Measurements from ENCODE around the gene BOK. TPM values are rescaled to one million over a fixed set of nuclear protein-coding genes. Genes with fewer than 3 reads are reported as not detected.

BOK gene
- total RNA-seq, 1 experiment from 2014 or later = 6.6 TPM

DNA sequence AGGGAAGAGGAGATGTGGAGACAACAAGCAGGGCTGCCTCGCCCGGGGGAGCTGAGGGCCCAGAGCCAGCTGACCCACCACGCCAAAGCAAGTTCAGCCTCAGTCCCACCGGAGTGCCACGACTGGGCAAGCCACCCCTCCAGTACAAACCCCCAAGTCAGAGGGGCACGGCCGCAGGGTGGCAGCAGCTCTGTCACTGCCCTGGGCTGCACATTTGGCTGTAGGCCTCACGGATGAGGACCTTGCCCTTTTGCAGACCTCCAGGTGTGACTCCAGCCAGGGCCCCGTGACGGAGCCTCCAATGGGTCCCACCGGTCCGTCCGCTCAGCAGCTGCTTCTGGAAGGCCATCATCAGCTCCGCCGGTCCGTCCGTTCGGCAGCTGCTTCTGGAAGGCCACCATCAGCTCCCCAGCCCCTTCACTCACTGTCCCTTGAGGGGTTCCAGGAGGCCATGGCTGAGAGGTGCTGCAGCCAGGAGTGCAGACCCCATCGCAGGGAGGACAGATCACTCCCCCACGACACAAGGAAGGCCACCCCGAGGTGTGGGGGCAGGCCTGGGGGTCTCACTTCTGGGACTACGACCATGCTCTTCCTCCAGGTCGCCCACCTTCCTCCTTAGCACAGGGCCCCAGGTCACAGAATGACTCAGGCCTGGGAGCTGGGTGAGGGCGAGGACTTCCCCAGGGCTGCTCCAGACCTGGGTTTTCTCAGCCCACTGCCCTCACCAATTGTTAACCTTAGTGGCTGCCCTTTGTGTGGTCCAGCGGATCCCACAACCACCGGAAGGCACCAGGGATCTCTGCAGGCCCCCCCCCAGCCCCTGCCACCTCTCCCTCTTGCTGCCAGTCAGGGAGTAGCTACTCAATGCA, 25.6 kb upstream of the BOK start:
- Histone ChIP-seq H3K27me3 (no peaks in the 10 kb centered on the region), H3K36me3 (no peaks in the 10 kb centered on the region), H3K4me3 (no peak overlapping the region), H3K4me1 (peaks cover 2% of the 10 kb centered on the region; the same call in 1 of the 2 replicates), H3K9me3 (replicated peaks) (no peaks in the 10 kb centered on the region), H3K27ac (no peak overlapping the region)
- no peak for DNase-seq

DNA sequence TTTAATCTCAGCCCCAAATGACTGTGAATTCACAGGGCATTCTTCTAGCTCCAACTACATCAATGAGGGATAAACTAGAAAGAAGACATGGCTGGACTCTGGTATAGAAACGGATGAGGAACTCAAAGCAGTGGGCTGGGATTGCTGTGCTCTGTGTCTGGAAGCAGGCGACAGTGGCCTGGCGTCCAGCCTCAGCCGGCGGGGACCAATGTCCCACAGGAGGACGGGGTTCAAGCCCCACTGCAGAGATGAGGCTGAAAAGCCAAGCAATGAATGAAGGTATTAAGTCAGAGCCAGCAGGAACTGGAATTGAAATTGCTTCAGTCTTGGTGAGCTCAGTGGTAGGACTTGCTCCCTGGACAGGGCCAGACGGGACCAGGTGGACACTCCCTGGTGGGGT, 24.3 kb upstream of the BOK start:
- Histone ChIP-seq H3K36me3 (no peaks in the 10 kb centered on the region), H3K27ac (no peak overlapping the region), H3K4me3 (no peak overlapping the region), H3K27me3 (no peaks in the 10 kb centered on the region), H3K4me1 (peaks cover 2% of the 10 kb centered on the region; the same call in 1 of the 2 replicates), H3K9me3 (replicated peaks) (no peaks in the 10 kb centered on the region)
- DNase-seq = no peak

DNA sequence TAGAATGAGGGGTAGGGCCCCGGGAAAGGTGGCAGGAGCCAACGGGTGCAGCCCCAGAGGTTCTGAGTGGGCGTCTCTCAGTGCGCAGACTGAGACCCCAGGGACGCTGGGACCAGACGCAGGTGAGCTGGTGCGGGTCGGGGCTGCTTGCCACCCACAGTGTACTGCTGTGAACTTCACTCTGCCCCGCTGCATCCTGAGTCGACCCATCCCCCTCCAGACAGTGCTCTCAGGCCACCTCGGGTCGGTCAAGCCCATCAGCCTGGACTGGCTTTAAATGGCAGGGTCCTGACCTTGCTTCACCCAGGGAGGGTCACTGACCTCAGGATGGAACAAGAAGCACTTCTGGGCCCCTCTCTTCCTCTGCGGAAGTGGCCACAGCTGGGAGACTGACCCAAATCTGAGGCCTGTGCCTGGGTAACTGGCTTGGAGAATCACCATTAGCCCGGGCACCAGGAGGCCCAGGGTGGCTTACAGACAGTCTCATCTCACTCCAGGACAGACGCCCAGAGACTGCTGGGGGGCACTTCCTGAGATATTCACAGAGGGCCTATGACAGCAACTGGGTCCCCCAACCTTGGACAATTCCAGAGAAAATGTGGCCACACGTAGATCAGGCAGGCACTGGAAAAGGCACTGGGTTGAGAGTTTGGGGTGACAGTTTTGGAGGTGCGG, 23.7 kb upstream of the BOK start:
- H3K4me1 ChIP-seq = peaks cover 2% of the 10 kb centered on the region; the same call in 1 of the 2 replicates
- H3K9me3 ChIP-seq (replicated peaks) = no peaks in the 10 kb centered on the region
- H3K27me3 ChIP-seq = no peaks in the 10 kb centered on the region
- no peaks in the 10 kb centered on the region for H3K36me3 ChIP-seq
- DNase-seq = no peak
- no peak overlapping the region for H3K4me3 ChIP-seq
- H3K27ac ChIP-seq = no peak overlapping the region

DNA sequence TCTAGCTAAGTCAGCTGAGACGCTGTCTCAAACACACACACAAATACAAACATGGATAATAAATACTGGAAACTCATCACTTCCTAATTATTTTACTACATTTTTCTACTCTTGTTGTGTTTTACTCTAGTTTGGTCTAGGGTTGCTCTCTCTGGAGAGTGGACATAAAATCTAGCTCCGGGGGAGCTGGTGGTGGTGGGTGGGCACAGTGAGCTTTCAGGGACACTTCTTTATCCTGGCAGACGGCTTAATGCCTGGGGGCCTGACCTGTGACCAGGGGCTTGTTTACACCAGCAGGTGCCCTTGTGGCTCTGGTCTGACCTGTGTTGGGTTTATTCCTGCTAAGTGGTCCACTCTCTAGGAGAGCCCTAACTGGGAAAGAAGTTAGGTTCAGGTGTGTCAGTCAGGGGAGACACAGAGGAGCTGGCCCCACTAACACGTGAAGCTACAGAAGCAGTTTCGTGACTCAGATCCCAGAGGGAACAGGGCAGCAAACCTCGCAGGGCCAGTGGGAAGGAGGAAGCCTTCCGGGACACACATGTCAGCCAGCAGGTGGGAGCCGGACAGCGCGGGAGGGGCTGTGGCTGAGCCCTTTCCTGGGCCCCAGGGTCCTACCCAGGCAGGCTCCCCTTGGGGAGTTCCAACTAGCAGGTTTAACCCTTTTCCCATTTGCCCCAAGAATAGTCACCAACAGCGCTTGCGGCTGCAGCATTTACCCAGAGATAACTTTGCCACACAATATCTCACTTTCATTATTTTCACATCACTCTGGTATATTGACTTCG, 22.5 kb upstream of the BOK start:
- DNase-seq = no peak
- H3K27me3 ChIP-seq = no peaks in the 10 kb centered on the region
- H3K4me3 ChIP-seq = no peak overlapping the region
- no peaks in the 10 kb centered on the region for H3K9me3 ChIP-seq (replicated peaks)
- H3K27ac ChIP-seq = no peak overlapping the region
- H3K4me1 ChIP-seq = peaks cover 2% of the 10 kb centered on the region; the same call in 1 of the 2 replicates
- H3K36me3 ChIP-seq = no peaks in the 10 kb centered on the region

DNA sequence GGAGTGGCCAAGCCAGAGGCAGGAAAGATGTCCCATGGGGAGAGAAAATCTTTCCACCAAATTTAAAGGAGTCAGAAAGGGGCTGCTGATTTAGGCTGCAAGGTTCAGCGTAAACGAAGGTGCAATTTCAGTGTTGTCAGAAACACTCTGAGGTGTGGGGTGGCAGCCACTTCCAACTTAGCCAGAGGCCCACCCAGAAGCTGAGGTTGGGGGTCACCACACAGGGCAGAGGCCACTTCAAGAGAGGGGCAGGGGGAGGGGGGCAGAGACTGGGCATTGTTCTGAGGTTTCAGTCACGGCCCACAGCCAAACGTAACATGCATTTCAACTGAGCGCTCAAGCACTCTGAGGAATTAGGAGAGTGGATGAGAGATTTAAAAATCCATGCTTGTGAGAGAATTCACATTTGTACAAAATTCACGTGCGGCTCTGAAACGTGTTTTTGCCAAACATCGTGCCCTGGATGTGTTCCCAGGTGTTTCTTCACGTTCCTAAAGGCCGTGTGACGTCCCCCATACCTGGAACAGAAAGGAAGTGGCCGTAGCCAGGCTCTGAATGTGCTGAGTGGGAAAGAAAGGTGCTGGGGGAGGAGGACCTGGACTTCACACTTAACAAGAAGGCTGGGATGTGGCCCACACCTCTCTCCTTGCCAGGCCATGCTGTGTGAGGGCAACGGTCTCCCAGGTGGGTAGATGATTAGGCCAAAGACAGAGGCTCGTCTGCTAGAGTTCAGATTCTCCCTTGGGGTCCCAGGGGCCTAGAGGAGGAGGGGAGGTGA, 19.5 kb upstream of the BOK start:
- H3K36me3 ChIP-seq = no peaks in the 10 kb centered on the region
- H3K27ac ChIP-seq = no peak overlapping the region
- H3K4me1 ChIP-seq = peaks cover 9% of the 10 kb centered on the region
- H3K27me3 ChIP-seq = no peaks in the 10 kb centered on the region
- no peak for DNase-seq
- H3K9me3 ChIP-seq (replicated peaks) = no peaks in the 10 kb centered on the region; the same call in 1 of the 2 replicates
- no peak overlapping the region for H3K4me3 ChIP-seq

DNA sequence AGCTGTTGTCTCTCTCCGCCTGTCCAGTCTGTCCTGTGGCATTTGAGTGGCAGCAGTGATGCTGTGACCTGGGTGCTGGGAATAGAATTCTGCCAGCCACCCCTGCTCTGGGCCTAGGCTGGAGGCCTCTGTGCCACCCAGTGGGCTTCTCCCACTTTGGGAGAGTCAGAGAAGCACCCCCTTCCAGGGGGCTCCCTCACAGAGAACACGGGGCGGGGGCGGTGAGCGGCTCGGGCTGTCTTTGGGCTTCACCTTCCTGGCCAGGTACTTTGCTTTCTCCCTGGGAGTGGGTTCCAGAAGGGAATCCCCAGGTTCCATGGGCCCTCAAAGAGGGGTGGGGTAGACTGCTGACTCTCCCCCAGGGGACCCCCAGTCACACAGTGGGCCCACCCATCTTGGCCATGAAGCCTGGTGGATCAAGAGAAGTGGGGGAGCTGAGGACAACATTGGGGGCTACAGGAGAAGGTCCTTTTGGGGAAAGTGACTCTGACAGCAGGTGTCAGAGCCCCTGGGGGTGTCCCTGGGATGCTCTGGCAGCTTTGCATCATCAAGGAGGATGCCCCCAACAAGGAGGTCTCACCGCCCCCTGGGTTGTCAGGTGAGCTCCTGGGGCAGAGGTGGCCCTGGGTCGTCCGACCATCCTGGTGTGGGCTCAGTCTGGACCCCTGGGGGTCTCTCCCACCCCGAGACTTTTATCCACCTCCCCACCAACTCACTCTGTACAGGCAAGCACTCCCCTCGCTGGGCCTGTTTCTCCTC, 18.8 kb upstream of the BOK start:
- Histone ChIP-seq H3K4me1 (peaks cover 17% of the 10 kb centered on the region), H3K9me3 (replicated peaks) (no peaks in the 10 kb centered on the region; the same call in 1 of the 2 replicates), H3K4me3 (no peak overlapping the region), H3K36me3 (no peaks in the 10 kb centered on the region), H3K27me3 (no peaks in the 10 kb centered on the region), H3K27ac (no peak overlapping the region)
- DNase-seq = no peak

DNA sequence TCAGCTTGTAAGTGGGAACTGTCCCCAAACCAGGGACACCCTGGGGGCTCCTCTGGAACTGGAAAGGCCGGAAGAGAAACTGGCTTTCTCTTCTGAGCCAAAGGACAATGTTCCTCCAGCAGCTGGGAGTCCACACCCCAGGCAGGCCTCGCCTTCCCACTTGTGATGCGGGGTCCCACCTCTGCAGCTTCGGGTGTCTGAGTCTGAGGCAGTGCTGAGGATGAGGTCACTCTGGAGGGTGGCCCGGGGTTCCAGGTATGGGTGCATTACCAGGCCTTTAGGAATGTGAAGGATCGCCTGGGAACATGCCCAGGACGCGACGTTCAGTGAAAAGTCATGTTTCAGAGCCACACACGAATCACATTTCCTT, 18.2 kb upstream of the BOK start:
- no peak for DNase-seq
- Histone ChIP-seq H3K4me3 (peak overlapping the region; percentile 57), H3K27me3 (no peaks in the 10 kb centered on the region), H3K27ac (no peak overlapping the region), H3K36me3 (no peaks in the 10 kb centered on the region), H3K4me1 (peaks cover 21% of the 10 kb centered on the region), H3K9me3 (replicated peaks) (no peaks in the 10 kb centered on the region; the same call in 1 of the 2 replicates)

DNA sequence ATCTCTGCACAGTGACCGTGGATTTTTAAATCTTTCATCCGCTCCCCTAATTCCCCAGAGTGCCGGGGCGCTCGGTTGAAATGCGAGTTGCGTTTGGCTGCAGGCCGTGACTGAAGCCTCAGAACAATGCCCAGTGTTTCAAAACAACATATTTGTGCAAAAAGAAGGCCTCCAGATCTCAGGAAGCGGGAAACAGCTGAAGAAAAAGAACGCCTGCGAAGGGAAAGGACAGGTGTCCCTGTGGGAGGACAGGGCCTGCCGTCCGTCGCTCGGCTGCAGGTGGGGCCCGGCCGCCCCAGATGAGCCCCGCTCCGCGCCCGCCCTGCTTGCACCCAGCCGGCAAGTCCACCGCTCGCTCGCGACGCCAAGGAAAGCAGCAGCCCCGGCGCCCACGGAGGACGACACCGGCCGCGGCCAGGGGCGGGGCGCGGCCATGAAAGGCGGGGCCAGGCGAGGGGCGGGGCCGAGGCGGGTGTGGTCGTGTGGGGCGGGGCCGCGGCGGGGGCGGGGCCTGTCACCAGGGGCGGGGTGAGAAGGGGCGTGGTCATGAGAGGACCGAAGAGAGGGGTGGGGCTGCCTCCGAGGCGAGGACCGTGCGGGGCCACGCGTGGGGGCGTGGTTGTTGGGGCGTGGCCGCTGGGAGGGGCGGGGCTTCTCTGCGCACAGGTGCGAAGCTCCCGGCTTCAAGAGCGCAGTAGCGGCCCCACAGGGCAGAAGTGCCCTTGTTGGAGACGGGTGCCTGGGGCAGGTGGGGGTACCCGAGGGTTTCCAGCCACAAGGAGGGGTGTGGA, 17.6 kb upstream of the BOK start:
- no peaks in the 10 kb centered on the region for H3K36me3 ChIP-seq
- no peaks in the 10 kb centered on the region; the same call in 1 of the 2 replicates for H3K9me3 ChIP-seq (replicated peaks)
- peak; percentile 72 to 75 for DNase-seq
- H3K27ac ChIP-seq = no peak overlapping the region
- no peaks in the 10 kb centered on the region for H3K27me3 ChIP-seq
- peak overlapping the region; percentile 57 for H3K4me3 ChIP-seq
- H3K4me1 ChIP-seq = peaks cover 25% of the 10 kb centered on the region

DNA sequence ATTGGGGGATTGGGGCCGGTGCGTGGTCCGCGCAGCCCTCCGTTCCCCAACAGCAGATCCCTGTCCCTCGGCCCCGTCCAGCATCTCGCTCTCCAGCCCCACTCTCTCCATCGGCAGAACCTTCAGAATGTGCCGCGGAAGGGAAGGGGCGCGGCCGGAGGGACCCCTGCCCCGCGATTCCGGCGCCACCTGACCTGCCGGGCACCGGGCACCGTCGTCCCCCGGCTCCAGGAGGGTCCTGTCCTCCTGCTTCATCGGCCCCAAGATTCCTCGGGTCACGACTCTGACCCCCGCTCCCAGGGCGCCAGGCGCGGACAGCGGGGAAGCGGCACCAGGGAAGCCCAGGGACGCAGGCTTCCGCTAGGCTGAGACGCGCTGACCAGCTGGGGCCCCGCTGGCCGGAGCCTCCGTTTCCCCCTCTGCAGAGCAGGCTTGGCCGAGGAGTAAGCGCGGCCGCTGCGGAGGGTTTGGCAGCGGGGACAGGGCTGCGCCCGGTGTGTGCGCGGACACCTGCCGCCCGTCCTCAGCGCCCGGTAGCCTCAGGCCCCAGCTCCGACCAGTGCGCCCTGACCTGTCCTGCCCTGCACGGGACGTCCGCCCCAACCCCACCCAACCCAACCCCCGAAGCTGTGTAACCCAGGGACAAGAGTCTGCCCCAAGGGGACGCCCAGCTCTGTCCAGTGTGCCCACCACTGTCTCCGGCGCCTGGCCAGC, 16.8 kb upstream of the BOK start:
- H3K4me3 ChIP-seq = no peak overlapping the region
- DNase-seq = no peak

DNA sequence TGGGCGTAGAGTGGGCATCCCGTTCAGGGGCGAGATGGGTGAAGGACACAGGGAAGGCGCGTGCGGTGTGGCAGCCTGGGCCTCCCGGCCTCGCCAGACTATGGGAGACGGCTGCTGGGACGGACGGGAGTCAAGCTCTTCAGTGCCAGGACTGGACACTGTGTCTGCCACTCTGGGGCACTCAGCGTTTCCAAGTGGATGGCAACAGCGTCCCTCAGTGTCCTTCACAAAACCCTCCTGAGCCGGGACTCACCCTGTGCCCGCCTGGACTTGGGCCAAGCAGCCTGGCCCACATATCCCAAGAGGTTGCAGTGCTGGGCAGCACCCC, 16.3 kb upstream of the BOK start:
- H3K4me1 ChIP-seq = peaks cover 34% of the 10 kb centered on the region
- no peaks in the 10 kb centered on the region for H3K36me3 ChIP-seq
- no peak overlapping the region for H3K4me3 ChIP-seq
- H3K9me3 ChIP-seq (replicated peaks) = no peaks in the 10 kb centered on the region; the same call in 1 of the 2 replicates
- H3K27me3 ChIP-seq = no peaks in the 10 kb centered on the region
- H3K27ac ChIP-seq = no peak overlapping the region
- no peak for DNase-seq

More for the DNA sequence above, 16.8 kb upstream of the BOK start:
- Histone ChIP-seq H3K9me3 (replicated peaks) (no peaks in the 10 kb centered on the region; the same call in 1 of the 2 replicates), H3K27ac (no peak overlapping the region), H3K4me1 (peaks cover 31% of the 10 kb centered on the region), H3K36me3 (no peaks in the 10 kb centered on the region), H3K27me3 (no peaks in the 10 kb centered on the region)

DNA sequence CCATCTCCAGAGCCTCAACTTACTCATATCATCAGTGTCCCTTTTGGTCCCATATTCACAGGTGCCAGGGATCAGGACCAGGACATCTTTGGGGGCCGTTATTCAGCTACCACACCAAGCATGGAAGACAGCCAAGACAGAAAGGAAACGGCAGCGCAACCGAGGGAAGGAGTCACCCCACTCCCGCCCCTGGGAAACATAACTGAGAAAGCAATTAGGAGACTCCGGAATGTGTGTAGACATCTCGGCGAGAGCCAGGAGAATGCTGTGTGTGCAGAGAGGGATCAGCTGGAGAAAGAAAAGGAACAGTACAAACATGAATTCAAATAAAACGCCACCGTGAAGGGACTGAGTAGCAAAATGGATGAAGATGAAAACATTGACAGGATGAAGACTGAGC, 13.4 kb upstream of the BOK start:
- Histone ChIP-seq H3K4me1 (peaks cover 43% of the 10 kb centered on the region), H3K9me3 (replicated peaks) (no peaks in the 10 kb centered on the region; the same call in 1 of the 2 replicates), H3K27ac (no peak overlapping the region; the same call in 1 of the 2 replicates), H3K4me3 (no peak overlapping the region), H3K27me3 (no peaks in the 10 kb centered on the region), H3K36me3 (no peaks in the 10 kb centered on the region)
- peak in 1 of 2 experiments; percentile 55 for DNase-seq

DNA sequence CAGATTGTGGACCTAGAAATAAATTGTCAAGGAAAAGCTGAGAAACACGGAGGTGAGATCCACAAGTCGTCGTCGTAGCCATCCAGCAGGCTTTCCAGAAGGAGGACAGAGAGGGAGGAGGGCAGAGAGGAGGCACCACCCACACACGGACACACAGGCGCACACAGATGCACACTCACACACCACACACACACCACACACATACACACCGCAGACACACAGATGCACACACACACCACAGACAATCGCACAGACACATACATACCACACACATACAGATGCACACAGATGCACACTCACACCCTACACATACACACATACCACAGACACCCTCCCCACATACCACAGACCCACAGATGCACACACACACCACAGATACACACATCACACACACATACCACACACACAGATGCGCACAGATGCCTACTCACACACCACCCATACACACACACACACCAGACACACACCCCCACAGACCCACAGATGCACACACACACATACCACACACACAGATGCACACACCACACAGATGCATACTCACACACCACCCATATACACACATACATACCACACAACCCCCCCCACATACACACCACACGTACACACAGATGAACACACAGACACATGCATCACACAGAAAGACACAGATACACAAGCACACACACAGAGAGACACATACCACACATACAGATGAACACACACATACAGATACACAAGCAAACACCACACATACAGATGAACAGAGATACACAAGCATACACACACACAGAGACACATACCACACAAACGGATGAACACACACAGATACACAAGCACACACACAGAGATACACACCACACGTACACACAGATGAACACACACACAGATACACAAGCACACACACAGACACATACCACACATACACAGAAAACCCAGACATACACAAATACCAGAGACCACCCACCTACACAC, 12.7 kb upstream of the BOK start:
- no peak overlapping the region for H3K4me3 ChIP-seq
- peak overlapping the region; percentile 95 for H3K27ac ChIP-seq
- no peak for DNase-seq
- no peaks in the 10 kb centered on the region; the same call in 1 of the 2 replicates for H3K9me3 ChIP-seq (replicated peaks)
- H3K4me1 ChIP-seq = peaks cover 46% of the 10 kb centered on the region
- no peaks in the 10 kb centered on the region for H3K36me3 ChIP-seq
- no peaks in the 10 kb centered on the region for H3K27me3 ChIP-seq
